Glutamatergic neuron (in vitro differentiated cells): ENCODE measurements around the gene KATNB1. TPM values are rescaled to one million over a fixed set of nuclear protein-coding genes. Genes with fewer than 3 reads are reported as not detected.

Source experiments
- DNase-seq: peaks from one replicate; pipeline ENCODE4 v3.0.0; 2022
- H3K27ac Mint-ChIP-seq: one replicate; pipeline ENCODE4 v1.8.0; 2020; ENCODE audit warnings: mild to moderate bottlenecking, mixed read lengths, inconsistent platforms; ENCODE audit not compliant: unreplicated experiment
- H3K27me3 Mint-ChIP-seq: one replicate; pipeline ENCODE4 v1.8.0; 2020; ENCODE audit warnings: mild to moderate bottlenecking, moderate library complexity, mixed read lengths, inconsistent platforms; ENCODE audit not compliant: unreplicated experiment
- H3K36me3 Mint-ChIP-seq: one replicate; pipeline ENCODE4 v1.8.0; 2020; ENCODE audit warnings: mild to moderate bottlenecking, mixed read lengths, inconsistent platforms; ENCODE audit not compliant: unreplicated experiment
- H3K4me1 Mint-ChIP-seq: one replicate; pipeline ENCODE4 v1.8.0; 2020; ENCODE audit warnings: mild to moderate bottlenecking, low read depth, mixed read lengths, inconsistent platforms; ENCODE audit not compliant: unreplicated experiment
- H3K4me3 Mint-ChIP-seq: one replicate; pipeline ENCODE4 v1.8.0; 2020; ENCODE audit warnings: mild to moderate bottlenecking, mixed read lengths, inconsistent platforms; ENCODE audit not compliant: unreplicated experiment
- H3K9me3 Mint-ChIP-seq: one replicate; pipeline ENCODE4 v1.8.0; 2020; ENCODE audit warnings: mild to moderate bottlenecking, moderate library complexity, mixed read lengths, inconsistent platforms; ENCODE audit not compliant: unreplicated experiment
- total RNA-seq: library from RNA; stranded (reverse); fragmentation: NEBNext Ultra II Directional; extraction: Animal tissue kit (Norgen Biotek cat#: 25700); gene quantifications from one replicate; pipeline ENCODE4 v1.2.1, GENCODE V29; 2021; ENCODE audit not compliant: unreplicated experiment
- TF ChIP-seq, protein P1 (sequence below): fragments of 200-600 bp; sonication (generic); IDR thresholded peaks from one replicate; pipeline ENCODE4 v1.5.0; 2021; ENCODE audit not compliant: partially characterized antibody, unreplicated experiment

Gene KATNB1
- total RNA-seq, 1 donor from 2014 or later = 74.4 TPM

DNA sequence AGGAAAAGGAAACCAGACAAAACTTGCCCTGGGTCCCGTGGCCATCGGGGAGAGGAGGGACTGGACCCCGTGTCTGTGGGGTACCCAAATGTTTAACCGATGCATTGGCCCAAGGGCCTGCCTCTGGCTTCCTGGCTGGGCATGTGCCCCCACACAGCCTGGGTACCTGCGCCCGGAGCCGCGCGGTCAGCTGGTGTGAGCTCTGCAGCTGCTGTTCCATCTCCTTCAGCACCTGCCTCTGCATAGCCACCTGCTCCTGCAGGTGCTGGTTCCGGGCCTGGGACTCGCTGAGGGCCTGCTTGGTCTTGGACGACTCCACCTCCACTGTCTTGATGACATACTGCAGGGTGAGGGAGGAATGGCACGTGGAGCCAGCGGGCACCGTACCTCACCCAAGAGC lies 34.8 kb downstream of the KATNB1 start:
- H3K4me1 Mint-ChIP-seq = peaks cover 2% of the 10 kb centered on the region
- H3K9me3 Mint-ChIP-seq = peaks cover 1% of the 10 kb centered on the region
- DNase-seq = no peak
- H3K36me3 Mint-ChIP-seq = no peaks in the 10 kb centered on the region
- no peak overlapping the region for H3K27ac Mint-ChIP-seq
- no peak overlapping the region for H3K4me3 Mint-ChIP-seq
- TF ChIP-seq, protein P1, sequence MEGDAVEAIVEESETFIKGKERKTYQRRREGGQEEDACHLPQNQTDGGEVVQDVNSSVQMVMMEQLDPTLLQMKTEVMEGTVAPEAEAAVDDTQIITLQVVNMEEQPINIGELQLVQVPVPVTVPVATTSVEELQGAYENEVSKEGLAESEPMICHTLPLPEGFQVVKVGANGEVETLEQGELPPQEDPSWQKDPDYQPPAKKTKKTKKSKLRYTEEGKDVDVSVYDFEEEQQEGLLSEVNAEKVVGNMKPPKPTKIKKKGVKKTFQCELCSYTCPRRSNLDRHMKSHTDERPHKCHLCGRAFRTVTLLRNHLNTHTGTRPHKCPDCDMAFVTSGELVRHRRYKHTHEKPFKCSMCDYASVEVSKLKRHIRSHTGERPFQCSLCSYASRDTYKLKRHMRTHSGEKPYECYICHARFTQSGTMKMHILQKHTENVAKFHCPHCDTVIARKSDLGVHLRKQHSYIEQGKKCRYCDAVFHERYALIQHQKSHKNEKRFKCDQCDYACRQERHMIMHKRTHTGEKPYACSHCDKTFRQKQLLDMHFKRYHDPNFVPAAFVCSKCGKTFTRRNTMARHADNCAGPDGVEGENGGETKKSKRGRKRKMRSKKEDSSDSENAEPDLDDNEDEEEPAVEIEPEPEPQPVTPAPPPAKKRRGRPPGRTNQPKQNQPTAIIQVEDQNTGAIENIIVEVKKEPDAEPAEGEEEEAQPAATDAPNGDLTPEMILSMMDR = no peak
- peaks cover 3% of the 10 kb centered on the region for H3K27me3 Mint-ChIP-seq

GRCh38 chr16:57771141-57771785 lies 35.7 kb downstream of the KATNB1 start:
- Mint-ChIP-seq H3K4me3 (no peak overlapping the region), H3K9me3 (peaks cover 1% of the 10 kb centered on the region), H3K36me3 (no peaks in the 10 kb centered on the region), H3K27me3 (peaks cover 3% of the 10 kb centered on the region), H3K27ac (no peak overlapping the region), H3K4me1 (peaks cover 2% of the 10 kb centered on the region)
- DNase-seq = no peak
- TF ChIP-seq, protein P1 = no peak

GRCh38 chr16:57773019-57773418 lies 37.4 kb downstream of the KATNB1 start:
- Mint-ChIP-seq H3K36me3 (no peaks in the 10 kb centered on the region), H3K4me1 (peaks cover 2% of the 10 kb centered on the region), H3K4me3 (no peak overlapping the region)

GRCh38 chr16:57773655-57774295 lies 38.2 kb downstream of the KATNB1 start:
- no peak overlapping the region for H3K27ac Mint-ChIP-seq
- H3K27me3 Mint-ChIP-seq = no peaks in the 10 kb centered on the region
- H3K4me1 Mint-ChIP-seq = peaks cover 2% of the 10 kb centered on the region
- H3K4me3 Mint-ChIP-seq = no peak overlapping the region
- H3K36me3 Mint-ChIP-seq = no peaks in the 10 kb centered on the region
- TF ChIP-seq, protein P1 = no peak
- no peak for DNase-seq
- H3K9me3 Mint-ChIP-seq = no peaks in the 10 kb centered on the region

More at GRCh38 chr16:57773019-57773418, 37.4 kb downstream of the KATNB1 start:
- TF ChIP-seq, protein P1 = no peak
- Mint-ChIP-seq H3K27ac (no peak overlapping the region), H3K27me3 (peaks cover 3% of the 10 kb centered on the region), H3K9me3 (no peaks in the 10 kb centered on the region)
- no peak for DNase-seq

- Mint-ChIP-seq H3K4me1 (peaks cover 2% of the 10 kb centered on the region), H3K27me3 (no peaks in the 10 kb centered on the region), H3K36me3 (no peaks in the 10 kb centered on the region), H3K27ac (no peak overlapping the region), H3K4me3 (no peak overlapping the region), H3K9me3 (no peaks in the 10 kb centered on the region)
- TF ChIP-seq, protein P1 = no peak
- DNase-seq = no peak
These were observed 39.2 kb downstream of the KATNB1 start for GRCh38 chr16:57774705-57775285.
